Peyer's patch (tissue), 4 donors: ENCODE measurements around the gene PDCD2L.

Experiments used
- POLR2A ChIP-seq, 2 donors: fragments of 450-650 bp; IDR thresholded peaks; one replicate each; pipeline ENCODE4 v1.5.1; 2017; ENCODE audit warnings: antibody characterized with exemption in 2 of 2, mild to moderate bottlenecking in 2 of 2, moderate library complexity in 2 of 2
- TF ChIP-seq, protein P1 (sequence below), 6 experiments: fragments of 450-650 bp in 4 of 6; fragments of 200-600 bp in 2 of 6; sonication (generic) in 1 of 6; IDR thresholded peaks; one replicate each; pipeline ENCODE4 v1.5.1; 2017 to 2019; ENCODE audit warnings: antibody characterized with exemption in 6 of 6, mild to moderate bottlenecking in 3 of 6, moderate library complexity in 1 of 6

DNA sequence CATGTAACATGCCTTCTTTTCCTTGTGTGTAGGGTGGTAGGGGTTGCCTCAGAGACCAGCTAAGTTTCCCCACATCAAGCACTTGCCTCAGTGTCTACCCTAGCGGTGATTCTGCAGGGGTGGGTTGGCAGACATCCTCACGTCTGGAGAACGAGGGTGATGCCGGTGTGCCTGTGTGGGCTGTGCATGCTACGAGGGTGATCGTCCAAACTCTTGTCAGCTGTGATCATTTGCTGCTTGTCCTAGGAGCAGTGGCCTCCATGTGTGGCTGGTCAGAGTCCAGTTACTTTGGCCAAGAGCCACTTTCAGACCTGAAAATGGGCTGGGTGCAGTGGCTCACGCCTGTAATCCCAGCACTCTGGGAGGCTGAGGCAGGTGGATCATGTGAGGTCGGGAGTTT lies 34.1 kb upstream of the PDCD2L start:
- TF ChIP-seq, protein P1, sequence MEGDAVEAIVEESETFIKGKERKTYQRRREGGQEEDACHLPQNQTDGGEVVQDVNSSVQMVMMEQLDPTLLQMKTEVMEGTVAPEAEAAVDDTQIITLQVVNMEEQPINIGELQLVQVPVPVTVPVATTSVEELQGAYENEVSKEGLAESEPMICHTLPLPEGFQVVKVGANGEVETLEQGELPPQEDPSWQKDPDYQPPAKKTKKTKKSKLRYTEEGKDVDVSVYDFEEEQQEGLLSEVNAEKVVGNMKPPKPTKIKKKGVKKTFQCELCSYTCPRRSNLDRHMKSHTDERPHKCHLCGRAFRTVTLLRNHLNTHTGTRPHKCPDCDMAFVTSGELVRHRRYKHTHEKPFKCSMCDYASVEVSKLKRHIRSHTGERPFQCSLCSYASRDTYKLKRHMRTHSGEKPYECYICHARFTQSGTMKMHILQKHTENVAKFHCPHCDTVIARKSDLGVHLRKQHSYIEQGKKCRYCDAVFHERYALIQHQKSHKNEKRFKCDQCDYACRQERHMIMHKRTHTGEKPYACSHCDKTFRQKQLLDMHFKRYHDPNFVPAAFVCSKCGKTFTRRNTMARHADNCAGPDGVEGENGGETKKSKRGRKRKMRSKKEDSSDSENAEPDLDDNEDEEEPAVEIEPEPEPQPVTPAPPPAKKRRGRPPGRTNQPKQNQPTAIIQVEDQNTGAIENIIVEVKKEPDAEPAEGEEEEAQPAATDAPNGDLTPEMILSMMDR (IDR thresholded peaks at IDR 0.05) = no peak
- no peak for TF ChIP-seq POLR2A (IDR thresholded peaks at IDR 0.05)
